ENCODE measurements around the gene TBC1D9. TPM values are rescaled to one million over a fixed set of nuclear protein-coding genes. Genes with fewer than 3 reads are reported as not detected.

The TBC1D9 gene
- total and polyA plus RNA-seq, 11 donors, result 4.6 to 26.5 (median 13.3) TPM

GRCh38 chr4:140754918-140755773 lies 1.0 kb downstream of the TBC1D9 start:
- 7 to 12% (median 8%) methylated on average over 8 of the region's 8 CpGs for WGBS, 4 donors
- H3K27ac ChIP-seq, result peak overlapping the region; percentile 89 to 100 (median 98)
- H3K27me3 ChIP-seq, result no peaks in the 10 kb centered on the region
- H3K36me3 ChIP-seq, result no peaks in the 10 kb centered on the region
- ATAC-seq, result no peak
- H3K9me3 ChIP-seq, result peaks cover 0 to 17% (median 3%) of the 10 kb centered on the region in 12 donors
- H3K4me3 ChIP-seq, result peak overlapping the region; percentile 59 to 95 (median 86)
- DNase-seq, result no peak
- TF ChIP-seq POLR2A (IDR thresholded peaks at IDR 0.05), result no peak
- TF ChIP-seq, protein P1, sequence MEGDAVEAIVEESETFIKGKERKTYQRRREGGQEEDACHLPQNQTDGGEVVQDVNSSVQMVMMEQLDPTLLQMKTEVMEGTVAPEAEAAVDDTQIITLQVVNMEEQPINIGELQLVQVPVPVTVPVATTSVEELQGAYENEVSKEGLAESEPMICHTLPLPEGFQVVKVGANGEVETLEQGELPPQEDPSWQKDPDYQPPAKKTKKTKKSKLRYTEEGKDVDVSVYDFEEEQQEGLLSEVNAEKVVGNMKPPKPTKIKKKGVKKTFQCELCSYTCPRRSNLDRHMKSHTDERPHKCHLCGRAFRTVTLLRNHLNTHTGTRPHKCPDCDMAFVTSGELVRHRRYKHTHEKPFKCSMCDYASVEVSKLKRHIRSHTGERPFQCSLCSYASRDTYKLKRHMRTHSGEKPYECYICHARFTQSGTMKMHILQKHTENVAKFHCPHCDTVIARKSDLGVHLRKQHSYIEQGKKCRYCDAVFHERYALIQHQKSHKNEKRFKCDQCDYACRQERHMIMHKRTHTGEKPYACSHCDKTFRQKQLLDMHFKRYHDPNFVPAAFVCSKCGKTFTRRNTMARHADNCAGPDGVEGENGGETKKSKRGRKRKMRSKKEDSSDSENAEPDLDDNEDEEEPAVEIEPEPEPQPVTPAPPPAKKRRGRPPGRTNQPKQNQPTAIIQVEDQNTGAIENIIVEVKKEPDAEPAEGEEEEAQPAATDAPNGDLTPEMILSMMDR (IDR thresholded peaks at IDR 0.05), result no peak
- peaks cover 0 to 42% (median 15%) of the 10 kb centered on the region in 12 donors for H3K4me1 ChIP-seq
- intact Hi-C loops (cut with DNase I), result loop anchor here in 9 of 10 donors (5.0 to 10.0 kb wide), 14 partner anchors 38 to 390 kb away; partner anchors contain the start of genes RNF150 (in 1 of the 9) and SCOC (in 1 of the 9)

DNA sequence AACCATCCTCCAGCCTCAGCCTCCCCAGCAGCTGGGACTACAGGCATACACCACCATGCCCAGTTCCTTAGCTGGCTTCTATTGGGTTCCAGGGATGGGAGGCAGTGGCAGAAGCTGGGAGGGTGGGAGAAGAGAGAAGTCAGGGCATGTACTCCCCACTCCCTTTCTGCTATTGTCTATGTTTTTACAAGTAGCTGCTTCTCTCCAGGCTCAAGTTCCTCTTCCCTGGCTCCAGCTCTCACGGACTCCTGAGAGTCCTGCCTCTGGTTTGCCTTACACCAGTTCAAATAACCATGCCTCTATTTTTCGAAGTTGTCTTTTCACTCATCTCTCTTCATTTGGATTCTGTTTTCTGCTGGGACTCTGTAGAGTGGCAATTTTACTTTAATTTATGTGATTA lies 2.9 kb downstream of the TBC1D9 start:
- ATAC-seq (no peak), DNase-seq (no peak)
- Histone ChIP-seq H3K27me3 (no peaks in the 10 kb centered on the region), H3K4me1 (peaks cover 0 to 42% (median 15%) of the 10 kb centered on the region in 12 donors), H3K36me3 (no peaks in the 10 kb centered on the region), H3K4me3 (no peak overlapping the region), H3K27ac (no peak overlapping the region), H3K9me3 (peaks cover 0 to 28% (median 4%) of the 10 kb centered on the region in 12 donors)
- intact Hi-C loops (cut with DNase I), result loop anchor here in 8 of 10 donors (10.0 kb wide), 6 partner anchors 59 to 389 kb away; partner anchors contain the start of genes RNF150 (in 1 of the 8) and SCOC (in 1 of the 8)
- TF ChIP-seq POLR2A (IDR thresholded peaks at IDR 0.05), result no peak
- TF ChIP-seq, protein P1 (IDR thresholded peaks at IDR 0.05), result no peak
- WGBS, 4 donors, result 89 to 96% (median 91%) methylated on average over 2 of the region's 2 CpGs

GRCh38 chr4:140752291-140753068 lies 3.7 kb downstream of the TBC1D9 start:
- peaks cover 0 to 37% (median 15%) of the 10 kb centered on the region in 12 donors for H3K4me1 ChIP-seq
- no peak overlapping the region for H3K27ac ChIP-seq
- TF ChIP-seq, protein P1 (IDR thresholded peaks at IDR 0.05), result no peak
- no peak for TF ChIP-seq POLR2A (IDR thresholded peaks at IDR 0.05)
- ATAC-seq (no peak), DNase-seq (no peak)
- H3K36me3 ChIP-seq, result no peaks in the 10 kb centered on the region
- H3K9me3 ChIP-seq, result peaks cover 0 to 32% (median 4%) of the 10 kb centered on the region in 12 donors
- H3K27me3 ChIP-seq, result no peaks in the 10 kb centered on the region
- intact Hi-C loops (cut with DNase I), result loop anchor here in 8 of 10 donors (10.0 kb wide), 6 partner anchors 58 to 388 kb away; partner anchors contain the start of genes RNF150 (in 1 of the 8) and SCOC (in 1 of the 8)
- H3K4me3 ChIP-seq, result no peak overlapping the region
